ENCODE measurements around the gene SKI.

SKI gene

GRCh38 chr1:2228157-2228594 lies at the start of gene SKI:
TSS of gene SKI (plus strand) at chr1:2228319. CDS start at chr1:2228767, 448 bp downstream.
- H3K4me3 ChIP-seq, result peak within 1 kb of the TSS; percentile 68
- H3K9me3 ChIP-seq, result no peaks in the 10 kb centered on the region
- H3K27me3 ChIP-seq (ENCODE audit: low read depth), result no peaks in the 10 kb centered on the region
- H3K36me3 ChIP-seq (replicated peaks), result peaks cover 5% of the 10 kb centered on the region
- no peak for DNase-seq (ENCODE audit: low spot score in 2 of 2)
- H3K4me1 ChIP-seq, result peaks cover 12% of the 10 kb centered on the region
- in situ Hi-C loops (cut with MboI; ENCODE audit: low sequenced_read_pairs), result no loop called here

- H3K9me3 ChIP-seq, result no peaks in the 10 kb centered on the region
- no peak overlapping the region for H3K4me3 ChIP-seq
- no peaks in the 10 kb centered on the region for H3K4me1 ChIP-seq
- in situ Hi-C loops (cut with MboI; ENCODE audit: low sequenced_read_pairs), result loop anchor here (25.0 kb wide), 1 partner anchor 608 kb away; no protein-coding TSS in a partner anchor
- H3K27me3 ChIP-seq (ENCODE audit: low read depth), result no peaks in the 10 kb centered on the region
- H3K36me3 ChIP-seq (replicated peaks), result peaks cover 6% of the 10 kb centered on the region; the same call in 1 of the 2 replicates
- no peak for DNase-seq (ENCODE audit: low spot score in 2 of 2)
Observed at GRCh38 chr1:2178875-2179274, 49.2 kb upstream of the SKI start.

- Histone ChIP-seq H3K36me3 (replicated peaks) (peaks cover 6% of the 10 kb centered on the region; the same call in 1 of the 2 replicates), H3K9me3 (no peaks in the 10 kb centered on the region), H3K4me1 (no peaks in the 10 kb centered on the region), H3K27me3 (ENCODE audit: low read depth) (no peaks in the 10 kb centered on the region), H3K4me3 (no peak overlapping the region)
- in situ Hi-C loops (cut with MboI; ENCODE audit: low sequenced_read_pairs), result loop anchor here (25.0 kb wide), 1 partner anchor 608 kb away; no protein-coding TSS in a partner anchor
- no peak for DNase-seq (ENCODE audit: low spot score in 2 of 2)
Observed at GRCh38 chr1:2179283-2180013, 48.7 kb upstream of the SKI start.

- Histone ChIP-seq H3K9me3 (no peaks in the 10 kb centered on the region), H3K36me3 (replicated peaks) (peaks cover 8% of the 10 kb centered on the region; the same call in 1 of the 2 replicates), H3K4me1 (no peaks in the 10 kb centered on the region), H3K4me3 (no peak overlapping the region), H3K27me3 (ENCODE audit: low read depth) (no peaks in the 10 kb centered on the region)
- DNase-seq (ENCODE audit: low spot score in 2 of 2), result no peak
- in situ Hi-C loops (cut with MboI; ENCODE audit: low sequenced_read_pairs), result loop anchor here (25.0 kb wide), 1 partner anchor 607 kb away; no protein-coding TSS in a partner anchor
Observed at GRCh38 chr1:2180297-2181245, 47.5 kb upstream of the SKI start.

GRCh38 chr1:2181271-2181670 lies 46.8 kb upstream of the SKI start:
- H3K4me3 ChIP-seq, result no peak overlapping the region
- no peak for DNase-seq (ENCODE audit: low spot score in 2 of 2)
- no peaks in the 10 kb centered on the region for H3K27me3 ChIP-seq (ENCODE audit: low read depth)
- no peaks in the 10 kb centered on the region for H3K9me3 ChIP-seq
- in situ Hi-C loops (cut with MboI; ENCODE audit: low sequenced_read_pairs), result loop anchor here (25.0 kb wide), 1 partner anchor 606 kb away; no protein-coding TSS in a partner anchor
- no peaks in the 10 kb centered on the region for H3K4me1 ChIP-seq
- peaks cover 8% of the 10 kb centered on the region; the same call in 1 of the 2 replicates for H3K36me3 ChIP-seq (replicated peaks)

- Histone ChIP-seq H3K27me3 (ENCODE audit: low read depth) (no peaks in the 10 kb centered on the region), H3K36me3 (replicated peaks) (peaks cover 8% of the 10 kb centered on the region; the same call in 1 of the 2 replicates), H3K4me3 (no peak overlapping the region), H3K9me3 (no peaks in the 10 kb centered on the region), H3K4me1 (no peaks in the 10 kb centered on the region)
- in situ Hi-C loops (cut with MboI; ENCODE audit: low sequenced_read_pairs), result loop anchor here (25.0 kb wide), 1 partner anchor 606 kb away; no protein-coding TSS in a partner anchor
- DNase-seq (ENCODE audit: low spot score in 2 of 2), result no peak
Observed at GRCh38 chr1:2181752-2182151, 46.4 kb upstream of the SKI start.

- Histone ChIP-seq H3K4me1 (no peaks in the 10 kb centered on the region), H3K27me3 (ENCODE audit: low read depth) (no peaks in the 10 kb centered on the region), H3K9me3 (no peaks in the 10 kb centered on the region), H3K4me3 (no peak overlapping the region), H3K36me3 (replicated peaks) (peaks cover 8% of the 10 kb centered on the region; the same call in 1 of the 2 replicates)
- DNase-seq (ENCODE audit: low spot score in 2 of 2), result no peak
- in situ Hi-C loops (cut with MboI; ENCODE audit: low sequenced_read_pairs), result loop anchor here (25.0 kb wide), 1 partner anchor 605 kb away; no protein-coding TSS in a partner anchor
Observed at GRCh38 chr1:2182376-2182775, 45.7 kb upstream of the SKI start.

GRCh38 chr1:2183937-2184334 lies 44.2 kb upstream of the SKI start:
- H3K4me1 ChIP-seq, result no peaks in the 10 kb centered on the region
- peaks cover 5% of the 10 kb centered on the region; the same call in 1 of the 2 replicates for H3K36me3 ChIP-seq (replicated peaks)
- H3K27me3 ChIP-seq (ENCODE audit: low read depth), result no peaks in the 10 kb centered on the region
- H3K9me3 ChIP-seq, result no peaks in the 10 kb centered on the region
- DNase-seq (ENCODE audit: low spot score in 2 of 2), result no peak
- H3K4me3 ChIP-seq, result no peak overlapping the region
- in situ Hi-C loops (cut with MboI; ENCODE audit: low sequenced_read_pairs), result loop anchor here (25.0 kb wide), 1 partner anchor 603 kb away; no protein-coding TSS in a partner anchor

- Histone ChIP-seq H3K9me3 (no peaks in the 10 kb centered on the region), H3K4me3 (no peak overlapping the region), H3K36me3 (replicated peaks) (peaks cover 5% of the 10 kb centered on the region; the same call in 1 of the 2 replicates), H3K27me3 (ENCODE audit: low read depth) (no peaks in the 10 kb centered on the region), H3K4me1 (no peaks in the 10 kb centered on the region)
- DNase-seq (ENCODE audit: low spot score in 2 of 2), result no peak
- in situ Hi-C loops (cut with MboI; ENCODE audit: low sequenced_read_pairs), result loop anchor here (25.0 kb wide), 1 partner anchor 603 kb away; no protein-coding TSS in a partner anchor
Observed at GRCh38 chr1:2184531-2184930, 43.6 kb upstream of the SKI start.

GRCh38 chr1:2184934-2185333 lies 43.2 kb upstream of the SKI start:
- Histone ChIP-seq H3K36me3 (replicated peaks) (peaks cover 5% of the 10 kb centered on the region; the same call in 1 of the 2 replicates), H3K4me1 (no peaks in the 10 kb centered on the region), H3K9me3 (no peaks in the 10 kb centered on the region), H3K27me3 (ENCODE audit: low read depth) (no peaks in the 10 kb centered on the region), H3K4me3 (no peak overlapping the region)
- in situ Hi-C loops (cut with MboI; ENCODE audit: low sequenced_read_pairs), result loop anchor here (25.0 kb wide), 1 partner anchor 602 kb away; no protein-coding TSS in a partner anchor
- no peak for DNase-seq (ENCODE audit: low spot score in 2 of 2)

GRCh38 chr1:2185880-2186855 lies 42.0 kb upstream of the SKI start:
- in situ Hi-C loops (cut with MboI; ENCODE audit: low sequenced_read_pairs), result loop anchor here (25.0 kb wide), 1 partner anchor 601 kb away; no protein-coding TSS in a partner anchor
- H3K4me1 ChIP-seq, result no peaks in the 10 kb centered on the region

GRCh38 chr1:2186901-2187300 lies 41.2 kb upstream of the SKI start:
- H3K27me3 ChIP-seq (ENCODE audit: low read depth), result no peaks in the 10 kb centered on the region
- in situ Hi-C loops (cut with MboI; ENCODE audit: low sequenced_read_pairs), result loop anchor here (25.0 kb wide), 1 partner anchor 600 kb away; no protein-coding TSS in a partner anchor
- no peak for DNase-seq (ENCODE audit: low spot score in 2 of 2)
- no peaks in the 10 kb centered on the region for H3K9me3 ChIP-seq
- H3K4me3 ChIP-seq, result no peak overlapping the region
- H3K4me1 ChIP-seq, result no peaks in the 10 kb centered on the region
- H3K36me3 ChIP-seq (replicated peaks), result peaks cover 9% of the 10 kb centered on the region; the same call in 1 of the 2 replicates

More at GRCh38 chr1:2185880-2186855, 42.0 kb upstream of the SKI start:
- H3K27me3 ChIP-seq (ENCODE audit: low read depth), result no peaks in the 10 kb centered on the region
- H3K9me3 ChIP-seq, result no peaks in the 10 kb centered on the region
- peaks cover 9% of the 10 kb centered on the region; the same call in 1 of the 2 replicates for H3K36me3 ChIP-seq (replicated peaks)
- no peak for DNase-seq (ENCODE audit: low spot score in 2 of 2)
- H3K4me3 ChIP-seq, result no peak overlapping the region
